C4-2B (cell line): ENCODE results near the gene NPAT.

Experiments
- ZFX ChIP-seq: fragments of 450-650 bp; IDR thresholded peaks from 2 replicates; pipeline ENCODE4 v1.6.1; 2017
- TF ChIP-seq, protein P1 (sequence below): fragments of 450-650 bp; conservative IDR thresholded peaks from 2 replicates; pipeline ENCODE4 v1.5.1; 2017; ENCODE audit warnings: mild to moderate bottlenecking

DNA sequence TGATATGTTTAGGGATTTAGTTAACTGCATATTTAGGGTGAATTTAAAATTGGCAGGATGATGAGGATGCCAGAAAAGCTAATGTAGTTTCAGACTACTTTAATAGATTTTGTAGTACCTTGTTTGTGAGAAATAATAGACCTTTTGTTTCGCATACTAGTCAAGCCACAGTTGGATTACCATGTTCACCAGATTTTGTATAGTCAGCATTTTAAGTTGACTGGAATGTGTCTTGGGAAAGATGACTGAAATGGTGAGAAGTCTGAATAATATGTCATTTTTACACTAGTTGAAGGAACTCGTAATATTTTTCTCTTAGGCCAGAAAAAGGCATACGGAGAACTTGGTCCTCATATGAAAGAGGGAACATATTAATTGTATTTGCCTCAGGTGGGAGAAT lies 23.9 kb upstream of the NPAT start:
- TF ChIP-seq, protein P1, sequence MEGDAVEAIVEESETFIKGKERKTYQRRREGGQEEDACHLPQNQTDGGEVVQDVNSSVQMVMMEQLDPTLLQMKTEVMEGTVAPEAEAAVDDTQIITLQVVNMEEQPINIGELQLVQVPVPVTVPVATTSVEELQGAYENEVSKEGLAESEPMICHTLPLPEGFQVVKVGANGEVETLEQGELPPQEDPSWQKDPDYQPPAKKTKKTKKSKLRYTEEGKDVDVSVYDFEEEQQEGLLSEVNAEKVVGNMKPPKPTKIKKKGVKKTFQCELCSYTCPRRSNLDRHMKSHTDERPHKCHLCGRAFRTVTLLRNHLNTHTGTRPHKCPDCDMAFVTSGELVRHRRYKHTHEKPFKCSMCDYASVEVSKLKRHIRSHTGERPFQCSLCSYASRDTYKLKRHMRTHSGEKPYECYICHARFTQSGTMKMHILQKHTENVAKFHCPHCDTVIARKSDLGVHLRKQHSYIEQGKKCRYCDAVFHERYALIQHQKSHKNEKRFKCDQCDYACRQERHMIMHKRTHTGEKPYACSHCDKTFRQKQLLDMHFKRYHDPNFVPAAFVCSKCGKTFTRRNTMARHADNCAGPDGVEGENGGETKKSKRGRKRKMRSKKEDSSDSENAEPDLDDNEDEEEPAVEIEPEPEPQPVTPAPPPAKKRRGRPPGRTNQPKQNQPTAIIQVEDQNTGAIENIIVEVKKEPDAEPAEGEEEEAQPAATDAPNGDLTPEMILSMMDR, result no peak
- no peak for TF ChIP-seq ZFX
